DND-41 (cell line): ENCODE data around the gene MKS1.

Experiments
- ATAC-seq: fragments of 200-7000 bp; cut with Tn5 transposase; 3 replicates; pipeline ENCODE4 v1.9.1; 2021; ENCODE audit warnings: low read depth; ENCODE audit not compliant: insufficient read depth
- DNase-seq: peaks from one replicate; pipeline ENCODE4 v3.0.0-alpha.2; 2020
- H2AFZ ChIP-seq: 2 replicates; pipeline ENCODE4 v1.6.0; 2012; ENCODE audit warnings: low read depth, low read length
- H3K27ac ChIP-seq: 2 replicates; pipeline ENCODE4 v1.5.1; 2012; ENCODE audit warnings: low read length, inconsistent platforms
- H3K27me3 ChIP-seq: fragments of 200-600 bp; sonication (generic); 2 replicates; pipeline ENCODE4 v1.6.0; 2012; ENCODE audit warnings: low read length, mild to moderate bottlenecking, inconsistent platforms; ENCODE audit not compliant: insufficient read depth, poor library complexity
- H3K36me3 ChIP-seq: 2 replicates; pipeline ENCODE4 v1.5.1; 2012; ENCODE audit warnings: low read length, inconsistent platforms; ENCODE audit not compliant: insufficient read depth
- H3K4me1 ChIP-seq: 2 replicates; pipeline ENCODE4 v1.5.1; 2012; ENCODE audit warnings: mild to moderate bottlenecking, low read length; ENCODE audit not compliant: insufficient read depth
- H3K4me2 ChIP-seq: 2 replicates; pipeline ENCODE4 v1.6.0; 2012; ENCODE audit warnings: mild to moderate bottlenecking, moderate library complexity, low read length, inconsistent platforms; ENCODE audit not compliant: insufficient read depth
- H3K4me3 ChIP-seq, 2 experiments: fragments of 200-600 bp in 1 of 2; shearing (Covaris generic) in 1 of 2; 2 replicates each; pipeline ENCODE4 v1.5.1; 2012 to 2016; ENCODE audit warnings: inconsistent platforms in 2 of 2, low read length in 2 of 2, mild to moderate bottlenecking in 2 of 2, low read depth in 1 of 2, moderate library complexity in 1 of 2
- H3K79me2 ChIP-seq: 2 replicates; pipeline ENCODE4 v1.6.0; 2012; ENCODE audit warnings: low read length, inconsistent platforms; ENCODE audit not compliant: insufficient read depth
- H3K9ac ChIP-seq: 2 replicates; pipeline ENCODE4 v1.6.0; 2012; ENCODE audit warnings: low read depth, mild to moderate bottlenecking, inconsistent platforms, low read length, moderate library complexity
- H3K9me3 ChIP-seq: 2 replicates; pipeline ENCODE4 v1.5.1; 2012; ENCODE audit warnings: low read length, moderate library complexity, mild to moderate bottlenecking, inconsistent platforms; ENCODE audit not compliant: insufficient read depth, severe bottlenecking
- H4K20me1 ChIP-seq: 2 replicates; pipeline ENCODE4 v1.6.0; 2012; ENCODE audit warnings: low read length; ENCODE audit not compliant: insufficient read depth
- EZH2 ChIP-seq: IDR thresholded peaks from 3 replicates; pipeline ENCODE4 v1.6.1; 2012; ENCODE audit warnings: borderline replicate concordance, low read depth, mild to moderate bottlenecking, moderate library complexity, low read length, inconsistent platforms; ENCODE audit not compliant: severe bottlenecking
- TF ChIP-seq, protein P1 (sequence below): IDR thresholded peaks from 2 replicates; pipeline ENCODE4 v1.5.1; 2012; ENCODE audit warnings: borderline replicate concordance, low read length, moderate library complexity, mild to moderate bottlenecking; ENCODE audit not compliant: poor library complexity, severe bottlenecking; ENCODE audit errors: extremely low read depth

The MKS1 gene

GRCh38 chr17:58158181-58158580, 60.9 kb downstream of the MKS1 start:
- peaks cover 13% of the 10 kb centered on the region for H3K27me3 ChIP-seq
- H3K4me3 ChIP-seq = no peak overlapping the region
- no peaks in the 10 kb centered on the region for H4K20me1 ChIP-seq
- peaks cover 6% of the 10 kb centered on the region for H3K4me1 ChIP-seq
- no peak overlapping the region for H3K27ac ChIP-seq
- ATAC-seq (no peak), DNase-seq (no peak)
- no peak overlapping the region for H2AFZ ChIP-seq
- H3K36me3 ChIP-seq = no peaks in the 10 kb centered on the region
- TF ChIP-seq, protein P1, sequence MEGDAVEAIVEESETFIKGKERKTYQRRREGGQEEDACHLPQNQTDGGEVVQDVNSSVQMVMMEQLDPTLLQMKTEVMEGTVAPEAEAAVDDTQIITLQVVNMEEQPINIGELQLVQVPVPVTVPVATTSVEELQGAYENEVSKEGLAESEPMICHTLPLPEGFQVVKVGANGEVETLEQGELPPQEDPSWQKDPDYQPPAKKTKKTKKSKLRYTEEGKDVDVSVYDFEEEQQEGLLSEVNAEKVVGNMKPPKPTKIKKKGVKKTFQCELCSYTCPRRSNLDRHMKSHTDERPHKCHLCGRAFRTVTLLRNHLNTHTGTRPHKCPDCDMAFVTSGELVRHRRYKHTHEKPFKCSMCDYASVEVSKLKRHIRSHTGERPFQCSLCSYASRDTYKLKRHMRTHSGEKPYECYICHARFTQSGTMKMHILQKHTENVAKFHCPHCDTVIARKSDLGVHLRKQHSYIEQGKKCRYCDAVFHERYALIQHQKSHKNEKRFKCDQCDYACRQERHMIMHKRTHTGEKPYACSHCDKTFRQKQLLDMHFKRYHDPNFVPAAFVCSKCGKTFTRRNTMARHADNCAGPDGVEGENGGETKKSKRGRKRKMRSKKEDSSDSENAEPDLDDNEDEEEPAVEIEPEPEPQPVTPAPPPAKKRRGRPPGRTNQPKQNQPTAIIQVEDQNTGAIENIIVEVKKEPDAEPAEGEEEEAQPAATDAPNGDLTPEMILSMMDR = no peak
- no peak for TF ChIP-seq EZH2
- no peak overlapping the region for H3K9ac ChIP-seq
- no peaks in the 10 kb centered on the region for H3K79me2 ChIP-seq
- H3K9me3 ChIP-seq = no peaks in the 10 kb centered on the region
- no peak overlapping the region for H3K4me2 ChIP-seq

GRCh38 chr17:58156839-58157803, 61.9 kb downstream of the MKS1 start:
- H3K36me3 ChIP-seq = no peaks in the 10 kb centered on the region
- peaks cover 9% of the 10 kb centered on the region for H3K27me3 ChIP-seq
- TF ChIP-seq EZH2 = no peak
- TF ChIP-seq, protein P1 = no peak
- DNase-seq (no peak), ATAC-seq (no peak)
- H3K27ac ChIP-seq = no peak overlapping the region
- no peak overlapping the region for H3K4me3 ChIP-seq
- peaks cover 16% of the 10 kb centered on the region for H3K4me1 ChIP-seq
- H3K4me2 ChIP-seq = no peak overlapping the region
- no peaks in the 10 kb centered on the region for H3K9me3 ChIP-seq
- H2AFZ ChIP-seq = no peak overlapping the region
- H3K9ac ChIP-seq = no peak overlapping the region
- H3K79me2 ChIP-seq = no peaks in the 10 kb centered on the region
- H4K20me1 ChIP-seq = no peaks in the 10 kb centered on the region
